IMR-90 (cell line): Measurements from ENCODE around the gene KCNK4. TPM values are rescaled to one million over a fixed set of nuclear protein-coding genes. Genes with fewer than 3 reads are reported as not detected.

Experiments used
- ATAC-seq: fragments of 200-7000 bp; cut with Tn5 transposase; 2 replicates; pipeline ENCODE4 v1.9.1; 2020; ENCODE audit warnings: low read depth, mild to moderate bottlenecking, moderate library complexity
- BruUV-seq: library from RNA; stranded (reverse); fragments of 400-500 nt; replicated peaks from 2 replicates; lab custom pipeline; 2021; lab: Mats Ljungman, UMichigan
- CTCF ChIA-PET: fragments of 300-600 bp; formaldehyde crosslinking; extraction: SDS; loops from one replicate; lab custom pipeline; 2021; ENCODE audit warnings: antibody characterized with exemption; lab: Yijun Ruan, JAX
- POLR2A ChIA-PET: fragments of 300-600 bp; sonication (Branson Sonifier 250); formaldehyde crosslinking; loops from one replicate; lab custom pipeline; 2022; ENCODE audit warnings: antibody characterized with exemption; ENCODE audit not compliant: unreplicated experiment; lab: Charles Lee
- DNase-seq: peaks from one replicate; pipeline ENCODE4 v3.0.0; 2013
- H2AFZ ChIP-seq: replicated peaks from 2 replicates; pipeline ENCODE3; 2013; ENCODE audit warnings: low read length, mild to moderate bottlenecking; ENCODE audit not compliant: poor library complexity
- H2AK5ac ChIP-seq: 2 replicates; pipeline ENCODE4 v1.6.1; 2013; ENCODE audit warnings: low read depth, low read length, inconsistent platforms
- H2AK9ac ChIP-seq: replicated peaks from 2 replicates; pipeline ENCODE3; 2013; ENCODE audit warnings: mild to moderate bottlenecking, low read depth, low read length, moderate library complexity; ENCODE audit not compliant: poor library complexity
- H2BK120ac ChIP-seq: 2 replicates; pipeline ENCODE4 v1.6.1; 2013; ENCODE audit warnings: low read depth, low read length, inconsistent platforms
- H2BK15ac ChIP-seq: 3 replicates; pipeline ENCODE4 v1.6.1; 2013; ENCODE audit warnings: low read depth, low read length, inconsistent platforms
- H2BK20ac ChIP-seq: 2 replicates; pipeline ENCODE4 v1.6.1; 2013; ENCODE audit warnings: low read depth, mild to moderate bottlenecking, inconsistent platforms, low read length, moderate library complexity
- H2BK5ac ChIP-seq: 2 replicates; pipeline ENCODE4 v1.6.1; 2013; ENCODE audit warnings: mild to moderate bottlenecking, low read depth, low read length, inconsistent platforms; ENCODE audit not compliant: poor library complexity, severe bottlenecking
- H3K14ac ChIP-seq: replicated peaks from 2 replicates; pipeline ENCODE4 v1.6.1; 2013; ENCODE audit warnings: low read depth, low read length, inconsistent platforms
- H3K18ac ChIP-seq: 2 replicates; pipeline ENCODE4 v1.6.1; 2013; ENCODE audit warnings: low read depth, low read length, control low read depth
- H3K23ac ChIP-seq: 2 replicates; pipeline ENCODE4 v1.6.1; 2013; ENCODE audit warnings: low read depth, low read length, inconsistent platforms
- H3K27ac ChIP-seq: 2 replicates; pipeline ENCODE4 v1.5.1; 2013; ENCODE audit warnings: mild to moderate bottlenecking, control low read depth, low read length; ENCODE audit not compliant: insufficient read depth
- H3K27me3 ChIP-seq: 2 replicates; pipeline ENCODE4 v1.6.1; 2013; ENCODE audit warnings: low read length; ENCODE audit not compliant: control insufficient read depth, insufficient read depth
- H3K36me3 ChIP-seq: 2 replicates; pipeline ENCODE4 v1.6.1; 2013; ENCODE audit warnings: low read length, mixed read lengths; ENCODE audit not compliant: control insufficient read depth, insufficient read depth
- H3K4ac ChIP-seq: 2 replicates; pipeline ENCODE4 v1.6.1; 2013; ENCODE audit warnings: low read depth, low read length, inconsistent platforms
- H3K4me1 ChIP-seq: 2 replicates; pipeline ENCODE4 v1.6.1; 2013; ENCODE audit warnings: low read length, mixed read lengths; ENCODE audit not compliant: control insufficient read depth, insufficient read depth
- H3K4me2 ChIP-seq: 2 replicates; pipeline ENCODE4 v1.6.1; 2013; ENCODE audit warnings: low read depth, mild to moderate bottlenecking, control low read depth, low read length, moderate library complexity
- H3K4me3 ChIP-seq: 2 replicates; pipeline ENCODE4 v1.5.1; 2013; ENCODE audit warnings: low read depth, mild to moderate bottlenecking, control low read depth, low read length, moderate library complexity; ENCODE audit not compliant: insufficient read depth
- H3K56ac ChIP-seq: 2 replicates; pipeline ENCODE4 v1.6.1; 2013; ENCODE audit warnings: low read length, inconsistent platforms; ENCODE audit not compliant: insufficient read depth; ENCODE audit errors: extremely low read depth
- H3K79me1 ChIP-seq, 2 experiments: 2 replicates each; pipeline ENCODE4 v1.6.1; 2013; ENCODE audit warnings: low read length in 2 of 2, inconsistent platforms in 1 of 2, low read depth in 1 of 2
- H3K9ac ChIP-seq: 2 replicates; pipeline ENCODE4 v1.6.1; 2013; ENCODE audit warnings: low read depth, low read length, control low read depth
- H3K9me1 ChIP-seq: 2 replicates; pipeline ENCODE4 v1.6.1; 2013; ENCODE audit warnings: low read length, inconsistent platforms; ENCODE audit not compliant: insufficient read depth
- H3K9me3 ChIP-seq: 2 replicates; pipeline ENCODE4 v1.6.1; 2013; ENCODE audit warnings: low read length; ENCODE audit not compliant: control insufficient read depth, insufficient read depth
- H4K20me1 ChIP-seq: 2 replicates; pipeline ENCODE4 v1.6.1; 2013; ENCODE audit warnings: low read length, inconsistent platforms; ENCODE audit not compliant: insufficient read depth
- H4K5ac ChIP-seq: 2 replicates; pipeline ENCODE4 v1.6.1; 2013; ENCODE audit warnings: mild to moderate bottlenecking, low read depth, low read length, control low read depth
- H4K8ac ChIP-seq, 2 experiments: 2 replicates each; pipeline ENCODE4 v1.6.1; 2013; ENCODE audit warnings: low read depth in 2 of 2, low read length in 2 of 2, control low read depth in 1 of 2, inconsistent platforms in 1 of 2
- H4K91ac ChIP-seq: 2 replicates; pipeline ENCODE4 v1.6.1; 2013; ENCODE audit warnings: low read depth, low read length, inconsistent platforms; ENCODE audit not compliant: insufficient read depth
- BHLHE40 ChIP-seq: fragments of 150-350 bp; IDR thresholded peaks from 2 replicates; pipeline ENCODE4 v1.6.1; 2016; ENCODE audit warnings: mild to moderate bottlenecking, low read depth, low read length
- CEBPB ChIP-seq: IDR thresholded peaks from 2 replicates; pipeline ENCODE4 v1.6.1; 2012; ENCODE audit warnings: low read depth, low read length, improper control_type of control experiment
- ELK1 ChIP-seq: fragments of 150-350 bp; IDR thresholded peaks from 2 replicates; pipeline ENCODE4 v1.6.1; 2016; ENCODE audit warnings: low read depth, mild to moderate bottlenecking, low read length, moderate library complexity, borderline replicate concordance
- MAZ ChIP-seq: IDR thresholded peaks from 2 replicates; pipeline ENCODE4 v1.6.1; 2012; ENCODE audit warnings: low read depth, mild to moderate bottlenecking, low read length, improper control_type of control experiment, moderate library complexity, borderline replicate concordance
- MXI1 ChIP-seq: IDR thresholded peaks from 2 replicates; pipeline ENCODE4 v1.6.1; 2012; ENCODE audit warnings: low read depth, mild to moderate bottlenecking, low read length, moderate library complexity, borderline replicate concordance
- NFE2L2 ChIP-seq: fragments of 150-350 bp; IDR thresholded peaks from 2 replicates; pipeline ENCODE4 v1.6.1; 2016; ENCODE audit warnings: low read depth, mild to moderate bottlenecking, low read length
- POLR2A ChIP-seq: IDR thresholded peaks from 2 replicates; pipeline ENCODE4 v1.6.1; 2012; ENCODE audit warnings: mild to moderate bottlenecking, low read depth, low read length
- RCOR1 ChIP-seq: IDR thresholded peaks from 2 replicates; pipeline ENCODE4 v1.6.1; 2012; ENCODE audit warnings: mild to moderate bottlenecking, low read length, improper control_type of control experiment; ENCODE audit not compliant: insufficient replicate concordance
- RFX5 ChIP-seq: IDR thresholded peaks from 2 replicates; pipeline ENCODE4 v1.8.0; 2012; ENCODE audit warnings: low read depth, mild to moderate bottlenecking, low read length, moderate library complexity
- WGBS, 2 experiments: methylation state at CpG; one replicate each; pipeline versions ENCODE4 v1.1.5 to v1.1.7; 2013; ENCODE audit warnings: missing lambda C conversion rate in 2 of 2; ENCODE audit not compliant: insufficient read length in 1 of 2; ENCODE audit errors: extremely low coverage in 2 of 2; 5-methylcytosine and 5-hydroxymethylcytosine counted together
- dilution Hi-C: fragments of 300-500 bp; cut with HindIII; formaldehyde crosslinking; loops from one replicate; pipeline ENCODE4 v1.14.3; 2018; ENCODE audit warnings: low sequenced_read_pairs; ENCODE audit not compliant: unreplicated experiment
- in situ Hi-C: fragments of 300-500 bp; cut with MboI; formaldehyde crosslinking; loops from 3 replicates; pipeline ENCODE4 v1.14.3; 2019; ENCODE audit warnings: low sequenced_read_pairs, inconsistent platforms, mixed read lengths
- intact Hi-C: fragments of 100-400 bp; cut with micrococcal nuclease; formaldehyde crosslinking; loops from 2 replicates; pipeline ENCODE4 v1.10.0; 2022
- polyA plus RNA-seq, 3 experiments: library from polyadenylated mRNA; depleted of rRNA; stranded (reverse); fragments of >200 nt; gene quantifications; 2 replicates each; pipeline ENCODE4 v1.2.3, GENCODE V29; 2012; ENCODE audit warnings: low replicate concordance in 1 of 3
- total RNA-seq: library from RNA; depleted of rRNA; stranded (reverse); fragments of >200 nt; gene quantifications from 2 replicates; pipeline ENCODE4 v1.2.3, GENCODE V29; 2012
- TF ChIP-seq, protein P1 (sequence below): conservative IDR thresholded peaks from 2 replicates; pipeline ENCODE4 v1.5.1; 2012; ENCODE audit warnings: mild to moderate bottlenecking, low read depth, low read length, improper control_type of control experiment

KCNK4 gene
- total and polyA plus RNA-seq, 2 of the 4 experiments (the other 2 are of a cell fraction), result not detected

- Histone ChIP-seq H3K4me1 (peaks cover 16% of the 10 kb centered on the region), H3K14ac (no peak overlapping the region), H3K4me3 (no peak overlapping the region), H2BK20ac (no peak overlapping the region), H3K27me3 (no peaks in the 10 kb centered on the region), H2AFZ (no peak overlapping the region), H4K20me1 (no peaks in the 10 kb centered on the region; the same call in 1 of the 2 replicates), H3K36me3 (peaks cover 34% of the 10 kb centered on the region), H2BK120ac (no peak overlapping the region), H3K9ac (no peak overlapping the region), H3K27ac (no peak overlapping the region), H2AK5ac (no peak overlapping the region), H3K79me1 (peaks cover 0 to 25% of the 10 kb centered on the region in 2 experiments; a peak in 2 of 4 replicates), H2BK5ac (no peak overlapping the region), H2AK9ac (peak overlapping the region; percentile 47), H3K18ac (no peak overlapping the region), H3K4me2 (no peak overlapping the region), H3K9me3 (no peaks in the 10 kb centered on the region), H3K9me1 (0 out of 2 replicates have a peak, but pooled peaks cover 5% of the 10 kb centered on the region), H3K4ac (no peak overlapping the region), H4K5ac (no peak overlapping the region), H2BK15ac (no peak overlapping the region), H3K56ac (no peak overlapping the region), H4K8ac (no peak overlapping the region), H3K23ac (no peak overlapping the region), H4K91ac (no peak overlapping the region)
- no peak for DNase-seq
- intact Hi-C loops (no loop called here), dilution Hi-C loops (no loop called here), in situ Hi-C loops (no loop called here)
- no TSS peak for BruUV-seq
- ATAC-seq, result no peak
- WGBS, 2 experiments, result 92% methylated on average over 14 of the region's 35 CpGs; no CpG with 5 or more reads in 1 of the 2 experiments
- ChIA-PET POLR2A (no interaction called here), CTCF (no interaction called here)
- no peak for TF ChIP-seq RFX5
- TF ChIP-seq ELK1, result no peak
- no peak for TF ChIP-seq RCOR1
- no peak for TF ChIP-seq MXI1
- no peak for TF ChIP-seq POLR2A
- no peak for TF ChIP-seq BHLHE40
- TF ChIP-seq, protein P1, sequence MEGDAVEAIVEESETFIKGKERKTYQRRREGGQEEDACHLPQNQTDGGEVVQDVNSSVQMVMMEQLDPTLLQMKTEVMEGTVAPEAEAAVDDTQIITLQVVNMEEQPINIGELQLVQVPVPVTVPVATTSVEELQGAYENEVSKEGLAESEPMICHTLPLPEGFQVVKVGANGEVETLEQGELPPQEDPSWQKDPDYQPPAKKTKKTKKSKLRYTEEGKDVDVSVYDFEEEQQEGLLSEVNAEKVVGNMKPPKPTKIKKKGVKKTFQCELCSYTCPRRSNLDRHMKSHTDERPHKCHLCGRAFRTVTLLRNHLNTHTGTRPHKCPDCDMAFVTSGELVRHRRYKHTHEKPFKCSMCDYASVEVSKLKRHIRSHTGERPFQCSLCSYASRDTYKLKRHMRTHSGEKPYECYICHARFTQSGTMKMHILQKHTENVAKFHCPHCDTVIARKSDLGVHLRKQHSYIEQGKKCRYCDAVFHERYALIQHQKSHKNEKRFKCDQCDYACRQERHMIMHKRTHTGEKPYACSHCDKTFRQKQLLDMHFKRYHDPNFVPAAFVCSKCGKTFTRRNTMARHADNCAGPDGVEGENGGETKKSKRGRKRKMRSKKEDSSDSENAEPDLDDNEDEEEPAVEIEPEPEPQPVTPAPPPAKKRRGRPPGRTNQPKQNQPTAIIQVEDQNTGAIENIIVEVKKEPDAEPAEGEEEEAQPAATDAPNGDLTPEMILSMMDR, result no peak
- no peak for TF ChIP-seq NFE2L2
- TF ChIP-seq CEBPB, result no peak
- TF ChIP-seq MAZ, result no peak
These were observed 25.6 kb upstream of the KCNK4 start for GRCh38 chr11:64265176-64266160.
